ENCODE results near the gene DDRGK1.
"Not testable (repeated sequence)": the region's sequence is repeated elsewhere in the genome, so short reads cannot be mapped to it uniquely, and the experiment has no call there.

DDRGK1 gene

GRCh38 chr20:3162080-3162611 is 42.3 kb downstream of the DDRGK1 start:
- no peak for DNase-seq (ENCODE audit: low read depth)
- TF ChIP-seq CTCF (conservative IDR thresholded peaks at IDR 0.05; ENCODE audit: low read depth, low read length) = no peak
- H3K4me3 ChIP-seq (ENCODE audit: low read length) = no peak overlapping the region

- TF ChIP-seq CTCF (conservative IDR thresholded peaks at IDR 0.05; ENCODE audit: low read depth, low read length) = no peak
- H3K4me3 ChIP-seq (ENCODE audit: low read length) = no peak overlapping the region
- no peak for DNase-seq (ENCODE audit: low read depth)
These were observed 43.0 kb downstream of the DDRGK1 start for GRCh38 chr20:3161316-3162079.

GRCh38 chr20:3160418-3160817 is 44.1 kb downstream of the DDRGK1 start:
- H3K4me3 ChIP-seq (ENCODE audit: low read length) = no peak overlapping the region
- DNase-seq (ENCODE audit: low read depth) = no peak
- TF ChIP-seq CTCF (conservative IDR thresholded peaks at IDR 0.05; ENCODE audit: low read depth, low read length) = no peak

- no peak for DNase-seq (ENCODE audit: low read depth)
- no peak for TF ChIP-seq CTCF (conservative IDR thresholded peaks at IDR 0.05; ENCODE audit: low read depth, low read length)
- peak overlapping the region; percentile 78 for H3K4me3 ChIP-seq (ENCODE audit: low read length)
These were observed 45.5 kb downstream of the DDRGK1 start for GRCh38 chr20:3158968-3159431.

- no peak for TF ChIP-seq CTCF (conservative IDR thresholded peaks at IDR 0.05; ENCODE audit: low read depth, low read length)
These were observed 46.7 kb downstream of the DDRGK1 start for GRCh38 chr20:3157817-3158216.

GRCh38 chr20:3156811-3157619 is 47.5 kb downstream of the DDRGK1 start:
- DNase-seq (ENCODE audit: low read depth) = no peak

More at GRCh38 chr20:3157817-3158216, 46.7 kb downstream of the DDRGK1 start:
- no peak overlapping the region for H3K4me3 ChIP-seq (ENCODE audit: low read length)
- DNase-seq (ENCODE audit: low read depth) = no peak

GRCh38 chr20:3152057-3152644 is 52.3 kb downstream of the DDRGK1 start:
- DNase-seq (ENCODE audit: low read depth); H3K4me3 ChIP-seq (ENCODE audit: low read length): not testable (repeated sequence)

More at GRCh38 chr20:3156811-3157619, 47.5 kb downstream of the DDRGK1 start:
- H3K4me3 ChIP-seq (ENCODE audit: low read length) = no peak overlapping the region
- TF ChIP-seq CTCF (conservative IDR thresholded peaks at IDR 0.05; ENCODE audit: low read depth, low read length) = no peak
